Measurements from ENCODE around the gene THOC2. TPM values are rescaled to one million over a fixed set of nuclear protein-coding genes. Genes with fewer than 3 reads are reported as not detected.
"Not testable (repeated sequence)": the region's sequence is repeated elsewhere in the genome, so short reads cannot be mapped to it uniquely, and the experiment has no call there.

THOC2 gene
- polyA plus RNA-seq, 10 donors = 46.2 to 78.2 (median 61.8) TPM

GRCh38 chrX:123740006-123740405 is 7.2 kb upstream of the THOC2 start:
- DNase-seq = no peak

GRCh38 chrX:123739474-123739873 is 6.6 kb upstream of the THOC2 start:
- DNase-seq = no peak

GRCh38 chrX:123738378-123738940 is 5.6 kb upstream of the THOC2 start:
- DNase-seq = peak in 1 of 3 donors; percentile 3

- DNase-seq = peak in 2 of 3 donors; percentile 1 to 55
Measured at GRCh38 chrX:123736333-123736921, 3.6 kb upstream of the THOC2 start.

GRCh38 chrX:123735137-123735536 is 2.3 kb upstream of the THOC2 start:
- DNase-seq = not testable (repeated sequence)

- DNase-seq = not testable (repeated sequence)
Measured at GRCh38 chrX:123734079-123734478, 1.2 kb upstream of the THOC2 start.

GRCh38 chrX:123731987-123732669 is 724 bp downstream of the THOC2 start:
- DNase-seq = peak; percentile 1 to 55 (median 16)

- DNase-seq = peak in 1 of 3 donors; percentile 0
Measured at GRCh38 chrX:123731258-123731986, 1.4 kb downstream of the THOC2 start.

GRCh38 chrX:123728554-123728953 is 4.3 kb downstream of the THOC2 start:
- DNase-seq = no peak

- DNase-seq = no peak
Measured at GRCh38 chrX:123728016-123728415, 4.8 kb downstream of the THOC2 start.

- not testable (repeated sequence) for DNase-seq
Measured at GRCh38 chrX:123722193-123722592, 10.7 kb downstream of the THOC2 start.

GRCh38 chrX:123720486-123720885 is 12.4 kb downstream of the THOC2 start:
- no peak for DNase-seq

- DNase-seq = no peak
Measured at GRCh38 chrX:123713841-123714240, 19.0 kb downstream of the THOC2 start.

- DNase-seq = no peak
Measured at GRCh38 chrX:123713434-123713833, 19.4 kb downstream of the THOC2 start.

GRCh38 chrX:123711201-123711600 is 21.7 kb downstream of the THOC2 start:
- not testable (repeated sequence) for DNase-seq

- DNase-seq = no peak
Measured at GRCh38 chrX:123704781-123705180, 28.1 kb downstream of the THOC2 start.

GRCh38 chrX:123698979-123699520 is 33.8 kb downstream of the THOC2 start:
- DNase-seq = peak; percentile 1 to 38 (median 22)

- no peak for DNase-seq
Measured at GRCh38 chrX:123696334-123696733, 36.5 kb downstream of the THOC2 start.

GRCh38 chrX:123695242-123695641 is 37.6 kb downstream of the THOC2 start:
- no peak for DNase-seq

GRCh38 chrX:123691776-123692175 is 41.1 kb downstream of the THOC2 start:
- DNase-seq = no peak

GRCh38 chrX:123688524-123688923 is 44.3 kb downstream of the THOC2 start:
- no peak for DNase-seq

GRCh38 chrX:123685232-123685631 is 47.6 kb downstream of the THOC2 start:
- no peak for DNase-seq

Measured in muscle of back (tissue), 11 donors.